NCI-H1417 treated with DMSO at 0.1 percent for 48 hours (cell line): ENCODE data around the gene BRSK1.

Source experiments
- DNase-seq: peaks from one replicate; lab custom pipeline; 2025; lab: John Stamatoyannopoulos, UW

Gene BRSK1

GRCh38 chr19:55273978-55274707 is 9.7 kb upstream of the BRSK1 start:
- peak; percentile 4 for DNase-seq

GRCh38 chr19:55275851-55276719 is 7.7 kb upstream of the BRSK1 start:
- DNase-seq: no peak

GRCh38 chr19:55276720-55277430 is 6.9 kb upstream of the BRSK1 start:
- no peak for DNase-seq

GRCh38 chr19:55277494-55277893 is 6.3 kb upstream of the BRSK1 start:
- DNase-seq: no peak

GRCh38 chr19:55278391-55279135 is 5.2 kb upstream of the BRSK1 start:
- no peak for DNase-seq

GRCh38 chr19:55279340-55279739 is 4.5 kb upstream of the BRSK1 start:
- DNase-seq: no peak

- DNase-seq: peak; percentile 89
Observed at GRCh38 chr19:55279770-55280643, 3.8 kb upstream of the BRSK1 start, which contains the start of gene HSPBP1. TSS of gene HSPBP1 (minus strand) at chr19:55280110. CDS start at chr19:55279608, 502 bp downstream.

- DNase-seq: no peak
Observed at GRCh38 chr19:55284405-55285058, 735 bp downstream of the BRSK1 start.

- DNase-seq: no peak
Observed at GRCh38 chr19:55285229-55285890, 1.6 kb downstream of the BRSK1 start.

- no peak for DNase-seq
Observed at GRCh38 chr19:55287361-55288079, 3.7 kb downstream of the BRSK1 start.

GRCh38 chr19:55289117-55289796 is 5.5 kb downstream of the BRSK1 start:
- DNase-seq: no peak

- DNase-seq: no peak
Observed at GRCh38 chr19:55297267-55297666, 13.5 kb downstream of the BRSK1 start.

- DNase-seq: no peak
Observed at GRCh38 chr19:55299991-55300390, 16.2 kb downstream of the BRSK1 start.

GRCh38 chr19:55300886-55301458 is 17.2 kb downstream of the BRSK1 start:
- no peak for DNase-seq

- DNase-seq: peak; percentile 25
Observed at GRCh38 chr19:55301459-55302317, 17.9 kb downstream of the BRSK1 start.

GRCh38 chr19:55302318-55302703 is 18.5 kb downstream of the BRSK1 start:
- no peak for DNase-seq

- DNase-seq: no peak
Observed at GRCh38 chr19:55303477-55303876, 19.7 kb downstream of the BRSK1 start.
